Neural cell (in vitro differentiated cells): ENCODE measurements around the gene CTBP2. TPM values are rescaled to one million over a fixed set of nuclear protein-coding genes. Genes with fewer than 3 reads are reported as not detected.

Experiments
- H2AFZ ChIP-seq: fragments of 200-600, 300-800 bp; sonication (generic), shearing (Covaris generic); 2 replicates; pipeline ENCODE4 v1.6.0; 2014; ENCODE audit warnings: low read depth, mild to moderate bottlenecking, antibody characterized with exemption, low read length, moderate library complexity
- H3F3A ChIP-seq: fragments of 200-600 bp; shearing (Covaris generic); 2 replicates; pipeline ENCODE4 v1.6.1; 2016; ENCODE audit warnings: mild to moderate bottlenecking, moderate library complexity, mixed read lengths, antibody characterized with exemption, low read length; ENCODE audit not compliant: insufficient read depth, poor library complexity, severe bottlenecking
- H3K27ac ChIP-seq: fragments of 200-600, 300-800 bp; sonication (generic), shearing (Covaris generic); 2 replicates; pipeline ENCODE4 v1.5.1; 2014; ENCODE audit warnings: mild to moderate bottlenecking, low read length, moderate library complexity
- H3K27me3 ChIP-seq: fragments of 300-800, 200-600 bp; sonication (generic), shearing (Covaris generic); 2 replicates; pipeline ENCODE4 v1.6.0; 2014; ENCODE audit warnings: mild to moderate bottlenecking, low read depth, low read length, moderate library complexity; ENCODE audit not compliant: insufficient read depth
- H3K36me3 ChIP-seq: fragments of 300-800, 200-600 bp; sonication (generic), shearing (Covaris generic); 2 replicates; pipeline ENCODE4 v1.5.1; 2014; ENCODE audit warnings: mild to moderate bottlenecking, antibody characterized with exemption, low read length, moderate library complexity; ENCODE audit not compliant: insufficient read depth
- H3K4me2 ChIP-seq: fragments of 300-800, 200-600 bp; sonication (generic), shearing (Covaris generic); 2 replicates; pipeline ENCODE4 v1.6.0; 2014; ENCODE audit warnings: mild to moderate bottlenecking, low read length
- H3K4me3 ChIP-seq: fragments of 300-800, 200-600 bp; sonication (generic), shearing (Covaris generic); 2 replicates; pipeline ENCODE4 v1.5.1; 2014; ENCODE audit warnings: mild to moderate bottlenecking, low read length, moderate library complexity
- H3K79me2 ChIP-seq: fragments of 200-600 bp; shearing (Covaris generic); replicated peaks from 2 replicates; pipeline ENCODE4 v1.6.0; 2014; ENCODE audit warnings: mild to moderate bottlenecking, low read length, moderate library complexity; ENCODE audit not compliant: insufficient read depth
- H3K9ac ChIP-seq: fragments of 300-800, 200-600 bp; sonication (generic), shearing (Covaris generic); 2 replicates; pipeline ENCODE4 v1.6.1; 2016; ENCODE audit warnings: mild to moderate bottlenecking, low read length, mixed read lengths
- H3K9me2 ChIP-seq: fragments of 200-600 bp; shearing (Covaris generic); 2 replicates; pipeline ENCODE4 v1.6.1; 2016; ENCODE audit warnings: mild to moderate bottlenecking, low read length, mixed read lengths; ENCODE audit not compliant: insufficient read depth
- H3K9me3 ChIP-seq: fragments of 200-600, 300-800 bp; sonication (generic), shearing (Covaris generic); 2 replicates; pipeline ENCODE4 v1.6.1; 2016; ENCODE audit warnings: mild to moderate bottlenecking, mixed run types, low read length, moderate library complexity, mixed read lengths
- H4K20me1 ChIP-seq: fragments of 200-600 bp; shearing (Covaris generic); 2 replicates; pipeline ENCODE4 v1.6.1; 2016; ENCODE audit warnings: mild to moderate bottlenecking, mixed run types; ENCODE audit not compliant: insufficient read depth
- CTCF ChIP-seq: fragments of 450-650 bp; IDR thresholded peaks from 2 replicates; pipeline ENCODE4 v1.5.1; 2014; ENCODE audit warnings: antibody characterized with exemption, mild to moderate bottlenecking, moderate library complexity; ENCODE audit not compliant: poor library complexity, severe bottlenecking
- EP300 ChIP-seq: fragments of 450-650 bp; conservative IDR thresholded peaks from 2 replicates; pipeline ENCODE4 v1.6.1; 2014; ENCODE audit warnings: antibody characterized with exemption, mild to moderate bottlenecking, moderate library complexity; ENCODE audit not compliant: poor library complexity, severe bottlenecking
- EZH2 ChIP-seq: fragments of 200-600, 300-800 bp; shearing (Covaris generic), sonication (generic); IDR thresholded peaks from 2 replicates; pipeline ENCODE4 v1.6.1; 2014; ENCODE audit warnings: antibody characterized with exemption, low read length, borderline replicate concordance, mild to moderate bottlenecking; ENCODE audit not compliant: insufficient read depth, poor library complexity, severe bottlenecking
- MXI1 ChIP-seq: fragments of 450-650 bp; conservative IDR thresholded peaks from 2 replicates; pipeline ENCODE4 v1.6.1; 2014; ENCODE audit warnings: antibody characterized with exemption, mild to moderate bottlenecking; ENCODE audit not compliant: poor library complexity, severe bottlenecking
- POLR2AphosphoS5 ChIP-seq: IDR thresholded peaks from 2 replicates; pipeline ENCODE4 v1.6.1; 2012
- RAD21 ChIP-seq: fragments of 450-650 bp; conservative IDR thresholded peaks from 2 replicates; pipeline ENCODE4 v1.6.1; 2014; ENCODE audit warnings: antibody characterized with exemption, mild to moderate bottlenecking, moderate library complexity
- REST ChIP-seq: IDR thresholded peaks from 2 replicates; pipeline ENCODE4 v1.6.1; 2012; ENCODE audit warnings: borderline replicate concordance
- SMC3 ChIP-seq: fragments of 450-650 bp; conservative IDR thresholded peaks from 2 replicates; pipeline ENCODE4 v1.6.1; 2014; ENCODE audit warnings: antibody characterized with exemption, mild to moderate bottlenecking, moderate library complexity; ENCODE audit not compliant: poor library complexity
- TAF1 ChIP-seq: IDR thresholded peaks from 2 replicates; pipeline ENCODE4 v1.6.1; 2012; ENCODE audit warnings: low read depth
- polyA plus RNA-seq: library from polyadenylated mRNA; depleted of rRNA; stranded (reverse); fragments of >200 nt; gene quantifications from 2 replicates; pipeline ENCODE4 v1.2.3, GENCODE V29; 2014

Gene CTBP2
- polyA plus RNA-seq, 1 donor from 2014 or later: 59.5 TPM

- no peaks in the 10 kb centered on the region for H4K20me1 ChIP-seq
- peaks cover 8% of the 10 kb centered on the region for H3K79me2 ChIP-seq
- H3K4me2 ChIP-seq: no peak overlapping the region
Observed at GRCh38 chr10:125026036-125026931, 134.1 kb downstream of the CTBP2 start.

GRCh38 chr10:125025341-125025740 is 135.0 kb downstream of the CTBP2 start:
- Histone ChIP-seq H3K9ac (no peak overlapping the region), H3K27me3 (no peaks in the 10 kb centered on the region), H3K79me2 (peaks cover 16% of the 10 kb centered on the region), H3K9me3 (no peaks in the 10 kb centered on the region), H3K36me3 (no peaks in the 10 kb centered on the region), H3K4me3 (no peak overlapping the region), H3F3A (no peaks in the 10 kb centered on the region), H2AFZ (no peak overlapping the region), H4K20me1 (no peaks in the 10 kb centered on the region), H3K27ac (no peak overlapping the region), H3K9me2 (no peaks in the 10 kb centered on the region), H3K4me2 (no peak overlapping the region)
- TF ChIP-seq TAF1 (no peak), RAD21 (no peak), EZH2 (no peak), SMC3 (no peak), REST (no peak), CTCF (no peak), MXI1 (no peak), EP300 (no peak), POLR2AphosphoS5 (no peak)

More at GRCh38 chr10:125026036-125026931, 134.1 kb downstream of the CTBP2 start:
- Histone ChIP-seq H3K9me2 (no peaks in the 10 kb centered on the region), H3F3A (no peaks in the 10 kb centered on the region), H3K27me3 (no peaks in the 10 kb centered on the region), H2AFZ (no peak overlapping the region), H3K9ac (no peak overlapping the region), H3K4me3 (no peak overlapping the region), H3K9me3 (no peaks in the 10 kb centered on the region), H3K36me3 (no peaks in the 10 kb centered on the region), H3K27ac (no peak overlapping the region)
- no peak for TF ChIP-seq POLR2AphosphoS5
- no peak for TF ChIP-seq EP300
- TF ChIP-seq SMC3: no peak
- no peak for TF ChIP-seq TAF1
- TF ChIP-seq MXI1: no peak
- TF ChIP-seq CTCF: no peak
- no peak for TF ChIP-seq EZH2
- TF ChIP-seq RAD21: no peak
